Natural killer cell (primary cell): ENCODE results near the gene ATP8B1. TPM values are rescaled to one million over a fixed set of nuclear protein-coding genes. Genes with fewer than 3 reads are reported as not detected.

Experiments used
- ATAC-seq, 3 donors: fragments of 150-1000 bp in 2 of 3; fragments of 200-7000 bp in 1 of 3; cut with Tn5 transposase; 1 replicate in 1 of 3; 2 replicates in 2 of 3; pipeline ENCODE4 v1.10.0; 2021; ENCODE audit warnings: mild to moderate bottlenecking in 2 of 3, moderate library complexity in 2 of 3
- DNase-seq, 2 donors: peaks; one replicate each; pipeline versions ENCODE4 v3.0.0 to v3.0.0-alpha.2; 2013 to 2021; ENCODE audit warnings: mixed read lengths in 1 of 2
- H3K27ac ChIP-seq: one replicate; pipeline ENCODE4 v1.5.1; 2013; ENCODE audit warnings: mild to moderate bottlenecking, low read length
- H3K27me3 ChIP-seq: one replicate; pipeline ENCODE4 v1.6.1; 2013; ENCODE audit warnings: low read length; ENCODE audit not compliant: control insufficient read depth, insufficient read depth
- H3K36me3 ChIP-seq: one replicate; pipeline ENCODE4 v1.6.1; 2013; ENCODE audit warnings: low read length; ENCODE audit not compliant: control insufficient read depth, insufficient read depth
- H3K4me1 ChIP-seq: one replicate; pipeline ENCODE4 v1.6.1; 2013; ENCODE audit warnings: low read length; ENCODE audit not compliant: control insufficient read depth, insufficient read depth
- H3K4me3 ChIP-seq: one replicate; pipeline ENCODE4 v1.5.1; 2013; ENCODE audit warnings: low read length
- H3K9me3 ChIP-seq: one replicate; pipeline ENCODE4 v1.6.1; 2013; ENCODE audit warnings: low read length; ENCODE audit not compliant: control insufficient read depth, insufficient read depth
- H3K27ac Mint-ChIP-seq, 2 donors: one replicate each; pipeline ENCODE4 v1.8.0; 2022; ENCODE audit warnings: mild to moderate bottlenecking in 2 of 2, mixed read lengths in 2 of 2, moderate library complexity in 1 of 2
- H3K27me3 Mint-ChIP-seq, 2 donors: one replicate each; pipeline ENCODE4 v1.8.0; 2022; ENCODE audit warnings: low read depth in 2 of 2, mixed read lengths in 2 of 2
- H3K36me3 Mint-ChIP-seq: one replicate; pipeline ENCODE4 v1.8.0; 2022; ENCODE audit warnings: mixed read lengths
- H3K4me1 Mint-ChIP-seq, 2 donors: one replicate each; pipeline ENCODE4 v1.8.0; 2022; ENCODE audit warnings: mixed read lengths in 2 of 2
- H3K4me3 Mint-ChIP-seq: one replicate; pipeline ENCODE4 v1.8.0; 2022; ENCODE audit warnings: mild to moderate bottlenecking, moderate library complexity, mixed read lengths
- H3K9me3 Mint-ChIP-seq, 2 donors: one replicate each; pipeline ENCODE4 v1.8.0; 2022; ENCODE audit warnings: mixed read lengths in 2 of 2
- CTCF ChIP-seq: fragments of 200-600 bp; IDR thresholded peaks from one replicate; pipeline ENCODE4 v1.8.0; 2022; ENCODE audit warnings: antibody characterized with exemption
- WGBS: methylation state at CpG from one replicate; pipeline ENCODE4 v1.1.7; 2013; ENCODE audit warnings: missing lambda C conversion rate; ENCODE audit not compliant: insufficient coverage; 5-methylcytosine and 5-hydroxymethylcytosine counted together
- intact Hi-C: fragments of 100-400 bp; cut with micrococcal nuclease; formaldehyde crosslinking; loops from one replicate; pipeline ENCODE4 v1.14.2; 2022
- total RNA-seq, 4 donors: library from RNA; stranded (reverse); fragments of 120-200 nt in 1 of 4; gene quantifications; one replicate each; pipeline versions ENCODE4 v1.2.3 to v1.2.4, GENCODE V29; 2013 to 2022

The ATP8B1 gene
- total RNA-seq, 3 donors from 2014 or later (not counting 1 experiment from before 2014, with no cell fraction given), result not detected

DNA sequence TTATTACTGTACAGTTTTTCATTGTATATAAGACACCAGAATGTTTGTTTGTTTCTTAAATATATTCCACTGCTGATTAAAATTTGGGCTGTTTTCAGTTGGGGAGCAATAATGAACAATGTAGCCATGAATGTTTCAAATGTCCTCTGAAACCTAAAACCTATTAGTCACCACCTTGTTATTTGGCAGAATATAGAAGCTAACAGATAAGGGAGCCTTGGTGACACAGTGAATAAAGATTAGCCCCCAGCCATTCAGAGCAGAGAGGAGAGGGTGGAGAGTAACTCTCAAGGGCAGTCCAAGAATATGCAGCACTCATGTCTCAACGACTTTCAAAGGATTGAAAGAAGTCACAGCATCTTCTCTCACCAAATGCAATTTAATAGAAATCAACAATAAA, 43.1 kb upstream of the ATP8B1 start:
- no peak for ATAC-seq
- H3K4me3 ChIP-seq, result no peak overlapping the region
- DNase-seq, result no peak
- H3K27me3 Mint-ChIP-seq, result peaks cover 2 to 22% of the 10 kb centered on the region in 2 donors
- H3K27ac Mint-ChIP-seq, result no peak overlapping the region
- H3K36me3 Mint-ChIP-seq, result no peaks in the 10 kb centered on the region
- H3K9me3 Mint-ChIP-seq, result no peaks in the 10 kb centered on the region
- intact Hi-C loops, result no loop called here
- TF ChIP-seq CTCF, result no peak
- H3K27me3 ChIP-seq, result no peaks in the 10 kb centered on the region
- no peaks in the 10 kb centered on the region for H3K36me3 ChIP-seq
- H3K4me3 Mint-ChIP-seq, result no peak overlapping the region
- H3K27ac ChIP-seq, result no peak overlapping the region
- WGBS, result 43% methylated on average over 1 of the region's 1 CpG
- H3K4me1 ChIP-seq, result no peaks in the 10 kb centered on the region
- H3K9me3 ChIP-seq, result no peaks in the 10 kb centered on the region
- no peaks in the 10 kb centered on the region for H3K4me1 Mint-ChIP-seq

GRCh38 chr18:57845605-57846074, 42.5 kb upstream of the ATP8B1 start:
- no peak for DNase-seq
- Mint-ChIP-seq H3K4me3 (no peak overlapping the region), H3K27ac (no peak overlapping the region), H3K36me3 (no peaks in the 10 kb centered on the region), H3K27me3 (peaks cover 2 to 22% of the 10 kb centered on the region in 2 donors), H3K9me3 (no peaks in the 10 kb centered on the region), H3K4me1 (no peaks in the 10 kb centered on the region)
- WGBS, result 81% methylated on average over 3 of the region's 3 CpGs
- H3K4me3 ChIP-seq, result no peak overlapping the region
- H3K27me3 ChIP-seq, result no peaks in the 10 kb centered on the region
- no peak for ATAC-seq
- H3K9me3 ChIP-seq, result no peaks in the 10 kb centered on the region
- intact Hi-C loops, result no loop called here
- no peak overlapping the region for H3K27ac ChIP-seq
- H3K36me3 ChIP-seq, result no peaks in the 10 kb centered on the region
- no peak for TF ChIP-seq CTCF
- no peaks in the 10 kb centered on the region for H3K4me1 ChIP-seq

DNA sequence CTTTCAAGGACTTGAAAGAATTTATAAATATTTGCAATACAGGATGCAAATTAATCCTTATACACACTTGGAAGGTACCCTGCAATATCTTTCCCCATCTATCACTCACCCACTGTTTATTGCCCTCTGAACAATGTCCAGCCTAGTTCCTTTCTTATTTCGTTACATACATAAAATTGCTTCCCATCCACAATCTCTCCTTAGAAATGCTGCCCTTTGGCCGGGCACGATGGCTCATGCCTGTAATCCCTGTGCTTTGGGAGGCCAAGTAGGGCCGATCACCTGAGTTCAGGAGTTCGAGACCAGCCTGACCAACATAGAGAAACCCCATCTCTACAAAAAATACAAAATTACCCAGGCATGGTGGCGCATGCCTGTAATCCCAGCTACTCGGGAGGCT, 41.2 kb upstream of the ATP8B1 start:
- H3K27me3 ChIP-seq, result no peaks in the 10 kb centered on the region
- H3K4me1 Mint-ChIP-seq, result no peaks in the 10 kb centered on the region
- H3K27ac Mint-ChIP-seq, result no peak overlapping the region
- no peaks in the 10 kb centered on the region for H3K9me3 ChIP-seq
- H3K4me3 ChIP-seq, result no peak overlapping the region
- intact Hi-C loops, result no loop called here
- H3K36me3 ChIP-seq, result no peaks in the 10 kb centered on the region
- H3K9me3 Mint-ChIP-seq, result no peaks in the 10 kb centered on the region
- WGBS, result 94% methylated on average over 7 of the region's 7 CpGs
- ATAC-seq, result no peak
- H3K4me3 Mint-ChIP-seq, result no peak overlapping the region
- H3K36me3 Mint-ChIP-seq, result no peaks in the 10 kb centered on the region
- H3K4me1 ChIP-seq, result no peaks in the 10 kb centered on the region
- no peak overlapping the region for H3K27ac ChIP-seq
- no peak for TF ChIP-seq CTCF
- peaks cover 0 to 15% of the 10 kb centered on the region in 2 donors for H3K27me3 Mint-ChIP-seq
- DNase-seq, result no peak

GRCh38 chr18:57843386-57843785, 40.3 kb upstream of the ATP8B1 start:
- no peak for TF ChIP-seq CTCF

More at GRCh38 chr18:57843386-57843785, 40.3 kb upstream of the ATP8B1 start:
- Histone ChIP-seq H3K9me3 (no peaks in the 10 kb centered on the region), H3K27ac (no peak overlapping the region), H3K4me3 (no peak overlapping the region), H3K27me3 (no peaks in the 10 kb centered on the region), H3K36me3 (no peaks in the 10 kb centered on the region), H3K4me1 (no peaks in the 10 kb centered on the region)
- no peak overlapping the region for H3K4me3 Mint-ChIP-seq
- intact Hi-C loops, result no loop called here
- no peaks in the 10 kb centered on the region for H3K36me3 Mint-ChIP-seq
- DNase-seq (no peak), ATAC-seq (no peak)
- H3K9me3 Mint-ChIP-seq, result no peaks in the 10 kb centered on the region
- no peak overlapping the region for H3K27ac Mint-ChIP-seq
- H3K27me3 Mint-ChIP-seq, result peaks cover 0 to 15% of the 10 kb centered on the region in 2 donors
- WGBS, result 89% methylated on average over 5 of the region's 5 CpGs
- H3K4me1 Mint-ChIP-seq, result no peaks in the 10 kb centered on the region
